M059J (cell line): ENCODE measurements around the gene CLDN4. TPM values are rescaled to one million over a fixed set of nuclear protein-coding genes. Genes with fewer than 3 reads are reported as not detected.
"Not testable (repeated sequence)": the region's sequence is repeated elsewhere in the genome, so short reads cannot be mapped to it uniquely, and the experiment has no call there.

Experiments
- DNase-seq: peaks from one replicate; pipeline ENCODE4 v3.0.0-alpha.2; 2012; ENCODE audit warnings: low read depth
- total RNA-seq: library from RNA; depleted of rRNA; stranded (reverse); fragments of >200 nt; shearing (Covaris generic); gene quantifications from 2 replicates; pipeline ENCODE4 v1.2.3, GENCODE V29; 2014; rRNA removed

CLDN4 gene, protein sequence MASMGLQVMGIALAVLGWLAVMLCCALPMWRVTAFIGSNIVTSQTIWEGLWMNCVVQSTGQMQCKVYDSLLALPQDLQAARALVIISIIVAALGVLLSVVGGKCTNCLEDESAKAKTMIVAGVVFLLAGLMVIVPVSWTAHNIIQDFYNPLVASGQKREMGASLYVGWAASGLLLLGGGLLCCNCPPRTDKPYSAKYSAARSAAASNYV
- 0.62 and 1.1 TPM in 2 replicates for total RNA-seq

GRCh38 chr7:73830681-73831583, at the start of gene CLDN4:
Gene CLDN4 (plus strand): TSS chr7:73830996. CDS start chr7:73831202, 206 bp downstream.
- peak; percentile 63 for DNase-seq

DNA sequence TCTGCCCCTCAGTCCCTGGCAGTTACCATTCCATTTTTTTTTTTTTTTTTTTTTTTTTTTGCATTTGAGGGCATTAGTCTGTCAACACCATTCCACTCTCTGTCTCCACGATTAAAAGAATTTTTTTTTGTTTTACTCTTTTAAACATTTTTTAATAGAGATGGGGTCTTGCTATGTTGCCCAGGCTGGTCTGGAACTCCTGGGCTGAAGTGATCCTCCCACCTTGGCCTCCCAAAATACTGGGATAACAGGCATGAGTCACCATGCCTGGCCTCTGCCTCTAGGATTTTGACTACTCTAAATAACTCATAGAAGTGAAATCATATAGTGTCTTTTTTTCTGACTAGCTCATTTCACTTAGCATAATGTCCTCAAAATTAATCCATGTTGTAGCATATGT, 44.2 kb upstream of the CLDN4 start:
- peak; percentile 22 for DNase-seq

DNA sequence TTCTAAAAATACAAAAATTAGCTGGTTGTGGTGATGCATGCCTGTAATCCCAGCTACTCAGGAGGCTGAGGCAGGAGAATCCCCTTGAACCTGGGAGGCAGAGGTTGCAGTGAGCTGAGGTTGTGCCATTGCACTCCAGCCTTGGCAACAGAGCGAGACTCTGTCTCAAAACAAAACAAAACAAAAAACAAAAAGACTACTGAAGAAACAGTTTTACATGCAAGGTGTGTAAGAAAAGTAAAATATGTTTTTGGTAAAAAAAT, 43.1 kb upstream of the CLDN4 start:
- not testable (repeated sequence) for DNase-seq

DNA sequence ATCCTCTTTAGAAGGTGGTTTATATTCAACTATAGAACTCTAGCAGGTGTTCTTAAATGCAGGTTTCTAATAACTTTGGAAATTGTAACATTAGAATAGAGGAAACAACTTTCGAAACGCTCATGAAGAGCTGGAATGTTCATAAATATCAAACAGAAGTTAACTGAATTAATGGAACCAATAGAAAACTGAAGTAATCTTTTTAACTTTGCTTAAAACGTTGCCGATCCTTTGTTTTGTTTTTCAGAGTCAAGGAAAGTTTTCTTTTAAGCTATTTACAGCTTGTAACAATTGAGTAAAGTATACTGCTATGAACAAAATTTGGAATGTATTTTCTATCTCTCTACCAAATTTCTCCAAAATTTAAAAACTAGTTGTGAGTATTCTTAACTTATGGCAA, 41.7 kb upstream of the CLDN4 start:
- no peak for DNase-seq

GRCh38 chr7:73791170-73791690, 39.6 kb upstream of the CLDN4 start:
- not testable (repeated sequence) for DNase-seq

DNA sequence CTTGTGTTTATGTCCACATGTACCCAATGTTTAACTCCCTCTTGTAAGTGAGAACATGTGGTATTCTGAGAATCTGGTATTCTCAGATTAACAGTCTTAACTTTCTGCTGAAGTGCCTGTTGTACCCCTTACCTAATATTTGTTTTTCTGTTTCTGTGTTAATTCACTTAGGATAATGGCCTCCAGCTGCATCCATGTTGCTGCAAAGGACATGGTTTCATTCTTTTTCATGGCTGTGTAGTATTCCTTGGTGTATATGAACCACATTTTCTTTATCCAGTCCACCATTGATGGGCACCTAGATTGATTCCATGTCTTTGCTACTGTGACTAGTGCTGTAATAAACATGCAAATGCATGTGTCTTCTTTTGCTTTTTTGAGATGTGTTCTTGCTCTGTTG, 35.6 kb upstream of the CLDN4 start:
- not testable (repeated sequence) for DNase-seq

DNA sequence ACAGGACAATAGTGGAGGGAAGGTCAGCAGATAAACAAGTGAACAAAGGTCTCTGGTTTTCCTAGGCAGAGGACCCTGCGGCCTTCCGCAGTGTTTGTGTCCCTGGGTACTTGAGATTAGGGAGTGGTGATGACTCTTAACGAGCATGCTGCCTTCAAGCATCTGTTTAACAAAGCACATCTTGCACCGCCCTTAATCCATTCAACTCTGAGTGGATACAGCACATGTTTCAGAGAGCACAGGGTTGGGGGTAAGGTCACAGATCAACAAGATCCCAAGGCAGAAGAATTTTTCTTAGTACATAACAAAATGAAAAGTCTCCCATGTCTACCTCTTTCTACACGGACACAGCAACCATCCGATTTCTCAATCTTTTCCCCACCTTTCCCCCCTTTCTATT, 34.1 kb upstream of the CLDN4 start:
- not testable (repeated sequence) for DNase-seq

GRCh38 chr7:73797176-73797575, 33.6 kb upstream of the CLDN4 start:
- not testable (repeated sequence) for DNase-seq

GRCh38 chr7:73799282-73800141, 31.3 kb upstream of the CLDN4 start:
- DNase-seq = peak; percentile 26

GRCh38 chr7:73801577-73801976, 29.2 kb upstream of the CLDN4 start:
- no peak for DNase-seq

DNA sequence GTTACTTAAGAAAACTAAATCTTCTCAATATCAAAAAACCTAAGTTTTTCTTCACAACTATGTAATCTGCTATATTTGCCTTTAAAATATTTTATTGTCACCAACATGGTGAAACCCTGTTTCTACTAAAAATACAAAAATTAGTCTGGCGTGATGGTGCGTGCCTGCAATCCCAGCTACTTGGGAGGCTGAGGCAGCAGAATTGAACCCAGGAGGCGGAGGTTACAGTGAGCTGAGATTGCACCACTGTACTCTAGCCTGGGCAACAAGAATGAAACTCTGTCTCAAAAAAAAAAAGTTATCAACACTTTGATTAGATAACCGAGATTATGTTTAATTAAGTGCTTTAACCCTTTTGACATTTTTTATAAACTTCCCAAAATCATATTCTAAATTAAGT, 28.3 kb upstream of the CLDN4 start:
- no peak for DNase-seq

- peak; percentile 75 for DNase-seq
Observed at GRCh38 chr7:73809467-73809951, 21.3 kb upstream of the CLDN4 start.

DNA sequence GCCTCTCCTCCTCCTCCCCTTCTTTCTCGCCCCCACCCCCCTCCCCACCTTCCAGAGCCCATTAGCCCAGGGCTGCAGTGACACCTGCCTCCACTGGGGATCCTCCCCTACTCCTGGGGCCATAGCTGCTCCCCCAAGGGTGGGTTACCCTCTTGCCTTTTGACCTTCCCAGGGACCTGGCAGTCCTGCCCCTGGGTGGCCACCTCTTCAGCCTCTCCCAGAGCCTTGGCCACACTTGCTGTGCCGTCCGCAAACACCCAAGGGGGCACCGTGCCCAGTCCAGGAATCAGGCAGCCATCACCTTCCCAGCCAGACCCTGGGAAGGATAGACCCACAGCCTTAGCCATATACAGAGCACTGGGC, 19.8 kb upstream of the CLDN4 start:
- DNase-seq = no peak

DNA sequence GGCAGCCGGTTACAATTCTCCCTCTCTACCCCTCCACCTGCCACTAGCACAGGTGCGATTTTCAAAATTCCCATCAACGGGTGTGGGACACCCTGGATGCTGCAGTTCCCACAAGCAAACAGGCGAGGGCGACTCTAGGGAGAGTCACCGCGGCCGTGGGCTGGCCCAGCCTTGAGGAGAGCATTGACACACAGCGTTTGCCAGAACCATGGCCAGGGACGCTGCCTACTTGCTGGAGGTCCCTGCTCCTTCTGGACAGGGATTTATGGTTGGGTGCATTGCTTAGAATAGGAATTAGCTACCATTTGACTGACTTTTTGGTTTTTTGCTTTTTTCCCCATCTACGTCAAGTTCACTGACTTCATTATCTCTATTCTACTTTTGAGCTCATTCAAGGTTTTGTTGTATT, 19.0 kb upstream of the CLDN4 start:
- peak; percentile 68 for DNase-seq

GRCh38 chr7:73812996-73813395, 17.8 kb upstream of the CLDN4 start:
- DNase-seq = no peak

- no peak for DNase-seq
Observed at GRCh38 chr7:73815436-73815835, 15.4 kb upstream of the CLDN4 start.

DNA sequence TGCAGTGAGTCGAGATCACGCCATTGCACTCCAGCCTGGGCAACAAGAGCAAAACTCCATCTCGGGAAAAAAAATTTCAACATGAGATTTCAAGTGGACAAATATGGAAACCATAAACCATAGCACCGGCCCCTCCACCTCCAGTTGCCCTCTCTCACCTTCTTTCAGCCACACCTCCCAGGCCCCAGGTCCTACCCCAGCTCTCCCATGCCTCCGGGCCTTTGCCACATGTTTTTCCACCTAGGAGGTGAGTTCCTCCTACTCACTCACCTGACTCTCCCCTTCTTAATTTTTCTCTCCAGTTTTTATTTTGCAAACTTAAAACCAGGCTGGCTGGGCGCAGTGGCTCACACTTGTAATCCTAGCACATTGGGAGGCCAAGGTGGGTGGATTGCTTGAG, 13.7 kb upstream of the CLDN4 start:
- no peak for DNase-seq

GRCh38 chr7:73820013-73820412, 10.8 kb upstream of the CLDN4 start:
- DNase-seq = no peak

- DNase-seq = peak; percentile 25
Observed at GRCh38 chr7:73821597-73822285, 9.1 kb upstream of the CLDN4 start.

DNA sequence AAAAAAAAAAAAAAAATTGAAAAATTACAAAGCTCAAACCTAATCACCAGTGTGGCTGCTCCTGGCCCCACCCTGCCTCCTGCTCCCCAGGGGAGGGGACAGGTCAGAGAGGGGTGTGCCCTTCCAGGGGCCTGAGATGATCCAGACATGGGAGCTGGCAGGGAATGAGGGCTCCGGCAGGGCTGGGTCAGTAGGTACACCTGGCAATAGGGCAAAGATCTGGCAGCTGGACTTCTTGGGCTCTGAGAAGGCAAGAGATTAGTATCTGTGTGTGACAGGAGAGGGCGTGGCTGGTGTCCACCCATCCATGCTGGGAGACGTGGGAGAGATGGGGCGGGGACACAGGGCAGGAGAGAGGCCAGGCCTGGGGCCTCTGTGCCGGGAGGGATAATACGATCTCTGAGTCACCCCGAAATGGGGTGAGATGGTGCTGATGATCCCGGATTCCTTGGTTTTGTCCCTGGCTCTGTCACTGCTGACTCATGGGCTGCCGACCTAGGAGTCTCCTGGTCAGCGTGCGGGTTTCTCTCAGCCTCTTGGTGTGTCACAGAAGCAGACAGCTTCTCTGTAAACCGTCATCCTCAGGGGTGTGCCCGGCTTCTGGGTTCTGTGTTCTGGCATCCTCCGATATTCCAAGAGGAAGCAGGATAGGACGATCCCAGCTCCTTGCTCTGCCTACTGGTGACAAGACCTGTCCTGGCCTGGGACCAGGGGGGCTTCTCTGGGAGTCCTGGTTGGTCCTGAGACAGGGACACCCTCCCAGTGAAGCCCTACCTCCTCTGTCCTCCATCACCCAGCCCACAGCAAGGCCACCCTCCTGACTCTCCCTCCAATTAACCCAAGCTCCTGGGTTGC, 8.2 kb upstream of the CLDN4 start:
- peak; percentile 100 for DNase-seq
